SK-N-SH treated with all-trans-retinoic acid at 6 μM for 48 hours (cell line): ENCODE results near the gene ATRNL1.
A peak's percentile ranks its signal among the peaks of the same experiment; 100 is the strongest.

Experiments used
- ATAC-seq: fragments of 200-7000 bp; cut with Tn5 transposase; 3 replicates; pipeline ENCODE4 v1.9.1; 2020; ENCODE audit warnings: mild to moderate bottlenecking, moderate library complexity
- ARNTL ChIP-seq: fragments of 450-650 bp; formaldehyde crosslinking; IDR thresholded peaks from 2 replicates; pipeline ENCODE4 v1.5.0; 2020; ENCODE audit warnings: low read depth, mild to moderate bottlenecking, moderate library complexity, borderline replicate concordance
- BACH2 ChIP-seq: fragments of 250-450 bp; sonication (Bioruptor Pico); IDR thresholded peaks from 2 replicates; pipeline ENCODE4 v1.9.0; 2021; ENCODE audit warnings: mild to moderate bottlenecking, borderline replicate concordance
- CSDC2 ChIP-seq: fragments of 250-450 bp; sonication (Bioruptor Pico); IDR thresholded peaks from 2 replicates; pipeline ENCODE4 v1.5.0; 2020; ENCODE audit warnings: mild to moderate bottlenecking, moderate library complexity
- CSRNP3 ChIP-seq: fragments of 250-450 bp; sonication (Bioruptor Pico); IDR thresholded peaks from 2 replicates; pipeline ENCODE4 v1.5.1; 2021; ENCODE audit warnings: mild to moderate bottlenecking, moderate library complexity
- ESRRG ChIP-seq: fragments of 250-450 bp; sonication (Bioruptor Pico); IDR thresholded peaks from 2 replicates; pipeline ENCODE4 v1.6.1; 2021; ENCODE audit warnings: mild to moderate bottlenecking
- GLIS3 ChIP-seq: fragments of 250-450 bp; sonication (Bioruptor Pico); IDR thresholded peaks from 2 replicates; pipeline ENCODE4 v1.5.0; 2020; ENCODE audit warnings: mild to moderate bottlenecking, moderate library complexity
- OSR1 ChIP-seq: fragments of 250-450 bp; sonication (Bioruptor Pico); IDR thresholded peaks from 2 replicates; pipeline ENCODE4 v1.8.0; 2022; ENCODE audit warnings: moderate library complexity, mild to moderate bottlenecking, inconsistent platforms
- PATZ1 ChIP-seq: fragments of 250-450 bp; sonication (Bioruptor Pico); IDR thresholded peaks from 2 replicates; pipeline ENCODE4 v1.8.0; 2020; ENCODE audit warnings: mild to moderate bottlenecking, moderate library complexity, borderline replicate concordance
- POU6F1 ChIP-seq: fragments of 250-450 bp; sonication (Bioruptor Pico); IDR thresholded peaks from 2 replicates; pipeline ENCODE4 v1.8.0; 2021; ENCODE audit warnings: low read depth, mild to moderate bottlenecking, moderate library complexity, borderline replicate concordance
- PPARA ChIP-seq: fragments of 250-450 bp; sonication (Bioruptor Pico); IDR thresholded peaks from 2 replicates; pipeline ENCODE4 v1.5.0; 2020; ENCODE audit warnings: mild to moderate bottlenecking, borderline replicate concordance
- RARB ChIP-seq: fragments of 250-450 bp; sonication (Bioruptor Pico); IDR thresholded peaks from 2 replicates; pipeline ENCODE4 v1.8.0; 2021; ENCODE audit warnings: mild to moderate bottlenecking, moderate library complexity
- SNAI2 ChIP-seq: fragments of 250-450 bp; sonication (Bioruptor Pico); IDR thresholded peaks from 2 replicates; pipeline ENCODE4 v1.5.0; 2020; ENCODE audit warnings: mild to moderate bottlenecking, moderate library complexity
- TCF4 ChIP-seq: fragments of 250-450 bp; sonication (Bioruptor Pico); IDR thresholded peaks from 2 replicates; pipeline ENCODE4 v1.8.0; 2021; ENCODE audit warnings: mild to moderate bottlenecking, moderate library complexity, borderline replicate concordance
- TOX ChIP-seq: fragments of 250-450 bp; sonication (Bioruptor Pico); IDR thresholded peaks from 2 replicates; pipeline ENCODE4 v1.8.0; 2021; ENCODE audit warnings: mild to moderate bottlenecking, moderate library complexity, borderline replicate concordance
- TSHZ2 ChIP-seq: fragments of 250-450 bp; sonication (Bioruptor Pico); IDR thresholded peaks from 2 replicates; pipeline ENCODE4 v1.5.0; 2020; ENCODE audit warnings: mild to moderate bottlenecking, moderate library complexity
- ZC3H10 ChIP-seq: fragments of 250-450 bp; sonication (Bioruptor Pico); IDR thresholded peaks from 2 replicates; pipeline ENCODE4 v1.5.1; 2021; ENCODE audit warnings: mild to moderate bottlenecking, moderate library complexity
- ZFP3 ChIP-seq: fragments of 250-450 bp; sonication (Bioruptor Pico); IDR thresholded peaks from 2 replicates; pipeline ENCODE4 v1.5.0; 2020; ENCODE audit warnings: mild to moderate bottlenecking, moderate library complexity
- ZNF565 ChIP-seq: fragments of 450-650 bp; formaldehyde crosslinking; conservative IDR thresholded peaks from 2 replicates; pipeline ENCODE4 v1.5.0; 2020; ENCODE audit warnings: low read depth, mild to moderate bottlenecking, moderate library complexity
- ZNF70 ChIP-seq: fragments of 450-650 bp; formaldehyde crosslinking; IDR thresholded peaks from 2 replicates; pipeline ENCODE4 v1.5.0; 2020; ENCODE audit warnings: mild to moderate bottlenecking, moderate library complexity
- ZNF8 ChIP-seq: fragments of 450-650 bp; formaldehyde crosslinking; IDR thresholded peaks from 2 replicates; pipeline ENCODE4 v1.5.0; 2020; ENCODE audit warnings: mild to moderate bottlenecking, moderate library complexity

Gene ATRNL1

GRCh38 chr10:115093286-115093775 lies at the start of gene ATRNL1:
Gene ATRNL1 (plus strand): TSS chr10:115093365. CDS start chr10:115093751, 386 bp downstream.
- ATAC-seq: peak; percentile 71
- TF ChIP-seq ZC3H10: no peak

- no peak for ATAC-seq
- no peak for TF ChIP-seq CSDC2
- no peak for TF ChIP-seq PPARA (CRISPR knock-in tag)
- TF ChIP-seq ESRRG (CRISPR knock-in tag): no peak
- TF ChIP-seq TOX (CRISPR knock-in tag): no peak
- TF ChIP-seq BACH2 (CRISPR knock-in tag): no peak
- TF ChIP-seq CSRNP3 (CRISPR knock-in tag): no peak
- no peak for TF ChIP-seq SNAI2 (CRISPR knock-in tag)
- no peak for TF ChIP-seq GLIS3
- no peak for TF ChIP-seq ZNF70 (CRISPR knock-in tag)
- no peak for TF ChIP-seq RARB
Observed at GRCh38 chr10:115043719-115044118, 49.4 kb upstream of the ATRNL1 start.

GRCh38 chr10:115044891-115045290 lies 48.3 kb upstream of the ATRNL1 start:
- no peak for ATAC-seq
- no peak for TF ChIP-seq ZFP3 (CRISPR knock-in tag)
- TF ChIP-seq CSDC2: no peak
- no peak for TF ChIP-seq PATZ1 (CRISPR knock-in tag)
- no peak for TF ChIP-seq ZNF565 (CRISPR knock-in tag)
- TF ChIP-seq ZC3H10: no peak
- no peak for TF ChIP-seq ESRRG (CRISPR knock-in tag)
- no peak for TF ChIP-seq ZNF70 (CRISPR knock-in tag)
- TF ChIP-seq RARB: no peak

- ATAC-seq: no peak
- no peak for TF ChIP-seq ZNF8 (CRISPR knock-in tag)
- TF ChIP-seq CSRNP3 (CRISPR knock-in tag): no peak
Observed at GRCh38 chr10:115045499-115045898, 47.7 kb upstream of the ATRNL1 start.

- no peak for ATAC-seq
- TF ChIP-seq PATZ1 (CRISPR knock-in tag) (no peak), PPARA (CRISPR knock-in tag) (no peak), CSDC2 (no peak), GLIS3 (no peak), SNAI2 (CRISPR knock-in tag) (no peak), TOX (CRISPR knock-in tag) (no peak), BACH2 (CRISPR knock-in tag) (no peak), RARB (no peak), POU6F1 (CRISPR knock-in tag) (no peak), OSR1 (CRISPR knock-in tag) (no peak), TSHZ2 (CRISPR knock-in tag) (no peak), ZNF8 (CRISPR knock-in tag) (no peak), ARNTL (CRISPR knock-in tag) (no peak), TCF4 (CRISPR knock-in tag) (no peak), CSRNP3 (CRISPR knock-in tag) (no peak), ZC3H10 (no peak)
Observed at GRCh38 chr10:115046686-115047236, 46.4 kb upstream of the ATRNL1 start.
